Suprapubic skin (tissue), 4 donors: ENCODE measurements around the gene PREP. TPM values are rescaled to one million over a fixed set of nuclear protein-coding genes. Genes with fewer than 3 reads are reported as not detected.
"Not testable (repeated sequence)": the region's sequence is repeated elsewhere in the genome, so short reads cannot be mapped to it uniquely, and the experiment has no call there.

Experiments
- DNase-seq, 2 donors: peaks; one replicate each; pipeline ENCODE4 v3.0.0-alpha.2; 2019; ENCODE audit warnings: low spot score in 2 of 2
- H3K27ac ChIP-seq: fragments of 200-600 bp; sonication (generic); one replicate; pipeline ENCODE4 v1.5.1; 2019
- H3K27me3 ChIP-seq: fragments of 200-600 bp; sonication (generic); one replicate; pipeline ENCODE4 v1.5.1; 2019
- H3K36me3 ChIP-seq: fragments of 200-600 bp; sonication (generic); one replicate; pipeline ENCODE4 v1.5.1; 2019
- H3K4me1 ChIP-seq: fragments of 200-600 bp; sonication (generic); one replicate; pipeline ENCODE4 v1.5.1; 2019
- H3K4me3 ChIP-seq: fragments of 200-600 bp; sonication (generic); one replicate; pipeline ENCODE4 v1.5.1; 2019; ENCODE audit warnings: mild to moderate bottlenecking
- H3K9me3 ChIP-seq: fragments of 200-600 bp; sonication (generic); one replicate; pipeline ENCODE4 v1.5.1; 2019
- EP300 ChIP-seq: sonication (generic); formaldehyde crosslinking; IDR thresholded peaks from one replicate; pipeline ENCODE4 v1.6.1; 2017; ENCODE audit warnings: antibody characterized with exemption
- POLR2A ChIP-seq, 2 donors: fragments of 450-650 bp; IDR thresholded peaks; one replicate each; pipeline ENCODE4 v1.6.1; 2017; ENCODE audit warnings: antibody characterized with exemption in 2 of 2, mild to moderate bottlenecking in 2 of 2, moderate library complexity in 2 of 2
- POLR2AphosphoS5 ChIP-seq, 3 donors: sonication (generic); formaldehyde crosslinking; IDR thresholded peaks; one replicate each; pipeline ENCODE4 v1.6.1; 2017; ENCODE audit warnings: antibody characterized with exemption in 3 of 3
- WGBS: methylation state at CpG from one replicate; pipeline ENCODE4 v1.1.5; 2018; 5-methylcytosine and 5-hydroxymethylcytosine counted together
- total RNA-seq, 4 donors: library from RNA; depleted of rRNA; stranded (reverse); fragments of >200 nt; gene quantifications; one replicate each; pipeline ENCODE4 v1.1.0, GENCODE V29; 2016
- TF ChIP-seq, protein P1 (sequence below), 2 donors: fragments of 200-600 bp in 1 of 2; fragments of 450-650 bp in 1 of 2; sonication (generic) in 1 of 2; IDR thresholded peaks; one replicate each; pipeline ENCODE4 v1.5.1; 2016 to 2019; ENCODE audit warnings: antibody characterized with exemption in 2 of 2, mild to moderate bottlenecking in 1 of 2, moderate library complexity in 1 of 2

Gene PREP
- total RNA-seq, 4 donors from 2014 or later = 22.1 to 36.0 (median 30.3) TPM

DNA sequence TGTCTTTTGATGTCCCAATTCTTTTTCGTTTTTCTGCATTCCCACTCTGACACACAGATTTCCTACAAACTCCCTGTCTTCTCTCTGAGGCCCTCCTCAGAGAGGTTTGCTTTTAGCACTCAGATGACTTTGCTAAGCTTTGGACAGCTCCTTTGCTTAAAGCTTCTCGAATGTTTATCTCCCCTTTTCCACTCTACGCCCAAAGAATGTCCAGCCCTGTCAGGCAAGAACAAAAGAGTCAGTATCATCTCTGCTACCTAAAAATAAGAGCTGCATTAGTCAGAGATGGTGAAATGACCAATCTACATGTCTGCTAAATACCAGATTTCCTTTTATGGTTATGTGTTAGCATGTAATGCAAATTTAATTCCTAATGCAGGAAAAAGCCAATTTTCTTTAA lies 56.8 kb downstream of the PREP start:
- H3K9me3 ChIP-seq = no peaks in the 10 kb centered on the region
- 66% methylated on average over 3 of the region's 3 CpGs for WGBS
- no peak overlapping the region for H3K27ac ChIP-seq
- peaks cover 21% of the 10 kb centered on the region for H3K36me3 ChIP-seq
- H3K4me3 ChIP-seq = no peak overlapping the region
- no peaks in the 10 kb centered on the region for H3K4me1 ChIP-seq
- H3K27me3 ChIP-seq = no peaks in the 10 kb centered on the region
- no peak for DNase-seq
- TF ChIP-seq POLR2A (IDR thresholded peaks at IDR 0.05) (no peak), EP300 (no peak), POLR2AphosphoS5 (IDR thresholded peaks at IDR 0.05) (no peak)
- TF ChIP-seq, protein P1, sequence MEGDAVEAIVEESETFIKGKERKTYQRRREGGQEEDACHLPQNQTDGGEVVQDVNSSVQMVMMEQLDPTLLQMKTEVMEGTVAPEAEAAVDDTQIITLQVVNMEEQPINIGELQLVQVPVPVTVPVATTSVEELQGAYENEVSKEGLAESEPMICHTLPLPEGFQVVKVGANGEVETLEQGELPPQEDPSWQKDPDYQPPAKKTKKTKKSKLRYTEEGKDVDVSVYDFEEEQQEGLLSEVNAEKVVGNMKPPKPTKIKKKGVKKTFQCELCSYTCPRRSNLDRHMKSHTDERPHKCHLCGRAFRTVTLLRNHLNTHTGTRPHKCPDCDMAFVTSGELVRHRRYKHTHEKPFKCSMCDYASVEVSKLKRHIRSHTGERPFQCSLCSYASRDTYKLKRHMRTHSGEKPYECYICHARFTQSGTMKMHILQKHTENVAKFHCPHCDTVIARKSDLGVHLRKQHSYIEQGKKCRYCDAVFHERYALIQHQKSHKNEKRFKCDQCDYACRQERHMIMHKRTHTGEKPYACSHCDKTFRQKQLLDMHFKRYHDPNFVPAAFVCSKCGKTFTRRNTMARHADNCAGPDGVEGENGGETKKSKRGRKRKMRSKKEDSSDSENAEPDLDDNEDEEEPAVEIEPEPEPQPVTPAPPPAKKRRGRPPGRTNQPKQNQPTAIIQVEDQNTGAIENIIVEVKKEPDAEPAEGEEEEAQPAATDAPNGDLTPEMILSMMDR (IDR thresholded peaks at IDR 0.05) = no peak

DNA sequence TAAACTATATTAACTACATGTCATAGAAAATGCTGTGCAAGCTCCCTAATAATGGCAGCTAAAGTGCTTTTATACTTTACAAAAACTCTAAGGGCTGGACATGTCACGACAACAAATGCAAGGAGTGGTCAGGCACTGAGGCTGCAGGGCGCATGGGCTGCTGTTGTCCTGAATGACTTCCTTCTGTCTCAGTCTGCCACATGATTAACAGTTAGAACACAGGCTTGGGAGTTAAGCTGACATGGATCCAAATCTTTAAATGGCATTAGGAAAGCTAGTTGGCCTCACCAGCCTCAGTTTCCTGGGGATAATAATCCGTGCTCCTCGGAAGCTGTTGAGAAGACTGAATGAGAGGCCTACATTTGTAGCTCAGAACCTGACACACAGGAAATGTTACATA lies 57.4 kb downstream of the PREP start:
- no peak for DNase-seq
- H3K4me3 ChIP-seq = no peak overlapping the region
- peaks cover 17% of the 10 kb centered on the region for H3K36me3 ChIP-seq
- H3K27me3 ChIP-seq = no peaks in the 10 kb centered on the region
- no peak for TF ChIP-seq EP300
- no peak for TF ChIP-seq POLR2A (IDR thresholded peaks at IDR 0.05)
- TF ChIP-seq, protein P1 (IDR thresholded peaks at IDR 0.05) = no peak
- no peak for TF ChIP-seq POLR2AphosphoS5 (IDR thresholded peaks at IDR 0.05)
- H3K27ac ChIP-seq = no peak overlapping the region
- H3K4me1 ChIP-seq = no peaks in the 10 kb centered on the region
- no peaks in the 10 kb centered on the region for H3K9me3 ChIP-seq
- WGBS = 66% methylated on average over 4 of the region's 4 CpGs

DNA sequence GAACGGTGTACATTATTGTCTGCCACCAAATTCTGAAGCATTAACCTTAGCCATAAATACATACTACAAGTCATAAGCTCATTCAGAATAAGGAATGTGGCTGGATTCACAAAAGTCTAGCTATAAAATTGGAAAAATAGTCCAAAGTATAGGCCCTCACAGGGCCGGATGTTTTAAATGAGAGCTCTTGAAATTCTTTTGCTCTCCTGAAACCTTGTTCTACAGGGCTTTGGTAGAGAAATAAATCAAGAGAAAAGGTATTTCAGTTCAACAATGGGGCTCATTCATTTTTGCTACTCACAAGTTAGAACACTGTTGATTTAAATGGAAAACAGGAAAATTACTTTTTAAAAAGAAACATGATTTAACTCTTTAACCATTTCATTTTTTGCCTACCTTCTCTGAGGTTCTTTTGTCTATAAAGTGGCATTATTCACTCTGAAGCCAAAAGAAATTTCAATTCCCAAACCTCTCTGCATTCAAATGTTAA lies 58.0 kb downstream of the PREP start:
- Histone ChIP-seq H3K9me3 (no peaks in the 10 kb centered on the region), H3K27me3 (no peaks in the 10 kb centered on the region), H3K36me3 (peaks cover 13% of the 10 kb centered on the region), H3K4me3 (no peak overlapping the region), H3K27ac (no peak overlapping the region), H3K4me1 (no peaks in the 10 kb centered on the region)
- no peak for TF ChIP-seq EP300
- TF ChIP-seq, protein P1 (IDR thresholded peaks at IDR 0.05) = no peak
- TF ChIP-seq POLR2A (IDR thresholded peaks at IDR 0.05) = no peak
- TF ChIP-seq POLR2AphosphoS5 (IDR thresholded peaks at IDR 0.05) = no peak
- DNase-seq = no peak
- 79% methylated on average over 2 of the region's 2 CpGs for WGBS

DNA sequence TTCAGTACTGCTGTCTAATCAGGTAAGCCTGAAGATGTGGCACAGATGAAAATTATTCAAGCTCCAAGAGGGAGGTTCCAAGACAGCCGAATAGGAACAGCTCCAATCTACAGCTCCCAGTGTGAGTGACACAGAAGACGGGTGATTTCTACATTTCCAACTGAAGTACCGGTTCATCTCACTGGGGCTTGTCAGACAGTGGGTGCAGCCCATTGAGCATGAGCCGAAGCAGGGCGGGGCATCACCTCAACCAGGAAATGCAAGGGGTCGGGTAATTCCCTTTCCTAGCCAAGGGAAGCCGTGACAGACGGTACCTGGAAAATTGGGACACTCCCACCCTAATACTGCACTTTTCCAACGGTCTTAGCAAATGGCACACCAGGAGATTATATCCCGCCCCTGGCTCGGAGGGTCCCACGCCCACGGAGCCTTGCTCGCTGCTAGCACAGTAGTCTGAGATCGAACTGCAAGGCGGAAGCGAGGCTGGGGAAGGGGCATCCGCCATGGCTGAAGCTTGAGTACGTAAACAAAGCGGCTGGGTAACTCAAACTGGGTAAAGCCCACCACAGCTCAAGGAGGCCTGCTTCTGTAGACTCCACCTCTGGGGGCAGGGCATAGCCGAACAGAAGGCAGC lies 64.4 kb downstream of the PREP start:
- H3K9me3 ChIP-seq, DNase-seq, H3K4me3 ChIP-seq, H3K27me3 ChIP-seq, H3K36me3 ChIP-seq, H3K4me1 ChIP-seq, H3K27ac ChIP-seq: not testable (repeated sequence)
- 97% methylated on average over 21 of the region's 21 CpGs for WGBS

DNA sequence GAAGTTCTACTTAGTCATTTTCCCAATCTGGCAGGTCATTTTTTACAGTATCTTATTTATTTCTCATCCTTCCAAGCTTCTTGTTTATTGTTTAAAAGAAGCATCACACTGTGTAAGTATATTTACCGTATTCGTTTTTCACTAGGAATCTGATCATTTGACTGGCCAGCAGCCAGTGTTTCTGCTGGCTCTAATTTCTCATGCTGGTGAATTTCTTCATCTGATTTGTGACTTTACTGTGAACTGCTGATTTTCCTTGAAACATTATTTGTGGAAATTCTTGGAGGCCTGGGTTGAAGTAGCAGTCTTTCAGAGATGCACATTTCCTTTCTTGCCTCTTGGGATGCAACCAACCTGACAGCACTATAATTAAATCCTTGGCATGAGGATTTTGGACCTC lies 65.9 kb downstream of the PREP start:
- H3K27ac ChIP-seq = no peak overlapping the region
- H3K9me3 ChIP-seq = no peaks in the 10 kb centered on the region
- 80% methylated on average over 2 of the region's 2 CpGs for WGBS
- TF ChIP-seq POLR2AphosphoS5 (IDR thresholded peaks at IDR 0.05) (no peak), POLR2A (IDR thresholded peaks at IDR 0.05) (no peak), EP300 (no peak)
- TF ChIP-seq, protein P1 (IDR thresholded peaks at IDR 0.05) = no peak
- H3K36me3 ChIP-seq = peaks cover 6% of the 10 kb centered on the region
- DNase-seq = no peak
- H3K27me3 ChIP-seq = no peaks in the 10 kb centered on the region
- H3K4me3 ChIP-seq = no peak overlapping the region
- H3K4me1 ChIP-seq = no peaks in the 10 kb centered on the region

DNA sequence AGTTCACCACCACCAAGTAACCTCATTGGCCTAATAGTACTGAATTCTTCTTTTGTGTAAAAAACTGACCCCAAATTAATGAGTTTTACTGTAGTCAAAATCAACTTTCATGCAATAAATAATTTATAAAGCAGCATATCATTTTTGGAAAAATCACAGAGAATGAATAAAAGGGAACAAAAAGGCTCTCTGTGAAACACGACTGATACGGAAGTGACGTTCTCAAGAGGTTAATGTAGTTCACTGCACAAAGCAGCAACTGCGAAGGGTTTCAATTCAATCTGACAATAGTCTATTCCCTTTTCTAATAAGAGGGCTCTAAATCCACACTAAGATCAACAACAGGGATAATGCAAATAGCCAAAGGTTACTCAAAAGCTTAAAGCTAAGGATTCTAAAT lies 70.3 kb downstream of the PREP start:
- Histone ChIP-seq H3K36me3 (peaks cover 29% of the 10 kb centered on the region), H3K4me1 (no peaks in the 10 kb centered on the region), H3K27ac (no peak overlapping the region), H3K4me3 (no peak overlapping the region), H3K9me3 (no peaks in the 10 kb centered on the region), H3K27me3 (no peaks in the 10 kb centered on the region)
- 92% methylated on average over 4 of the region's 4 CpGs for WGBS
- DNase-seq = no peak
- TF ChIP-seq POLR2AphosphoS5 (IDR thresholded peaks at IDR 0.05) (no peak), POLR2A (IDR thresholded peaks at IDR 0.05) (no peak), EP300 (no peak)
- TF ChIP-seq, protein P1 (IDR thresholded peaks at IDR 0.05) = no peak
